ENCODE data around the gene COBL. TPM values are rescaled to one million over a fixed set of nuclear protein-coding genes. Genes with fewer than 3 reads are reported as not detected.

The COBL gene
- total RNA-seq, 1 experiment from 2014 or later: 51.4 TPM

DNA sequence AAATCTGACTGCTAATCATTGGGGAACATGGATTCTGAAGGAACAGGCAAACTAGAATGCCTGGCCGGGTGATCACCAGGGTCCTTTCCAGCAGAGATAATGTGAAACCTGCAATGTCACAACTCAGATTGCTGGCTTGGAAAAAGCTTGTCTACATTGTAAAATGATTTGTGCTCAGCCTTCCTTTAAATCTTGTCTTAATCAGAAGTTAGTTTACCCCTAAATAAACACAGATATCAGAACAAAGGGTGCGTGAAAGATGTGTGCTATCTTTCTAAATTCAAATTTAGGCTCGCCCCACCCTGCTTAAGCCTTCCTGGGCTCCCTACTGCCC, 26.3 kb downstream of the COBL start:
- no peak overlapping the region for H3K4me2 ChIP-seq
- no peak for TF ChIP-seq EZH2 (IDR thresholded peaks at IDR 0.05; ENCODE audit: low read depth)
- TF ChIP-seq, protein P1, sequence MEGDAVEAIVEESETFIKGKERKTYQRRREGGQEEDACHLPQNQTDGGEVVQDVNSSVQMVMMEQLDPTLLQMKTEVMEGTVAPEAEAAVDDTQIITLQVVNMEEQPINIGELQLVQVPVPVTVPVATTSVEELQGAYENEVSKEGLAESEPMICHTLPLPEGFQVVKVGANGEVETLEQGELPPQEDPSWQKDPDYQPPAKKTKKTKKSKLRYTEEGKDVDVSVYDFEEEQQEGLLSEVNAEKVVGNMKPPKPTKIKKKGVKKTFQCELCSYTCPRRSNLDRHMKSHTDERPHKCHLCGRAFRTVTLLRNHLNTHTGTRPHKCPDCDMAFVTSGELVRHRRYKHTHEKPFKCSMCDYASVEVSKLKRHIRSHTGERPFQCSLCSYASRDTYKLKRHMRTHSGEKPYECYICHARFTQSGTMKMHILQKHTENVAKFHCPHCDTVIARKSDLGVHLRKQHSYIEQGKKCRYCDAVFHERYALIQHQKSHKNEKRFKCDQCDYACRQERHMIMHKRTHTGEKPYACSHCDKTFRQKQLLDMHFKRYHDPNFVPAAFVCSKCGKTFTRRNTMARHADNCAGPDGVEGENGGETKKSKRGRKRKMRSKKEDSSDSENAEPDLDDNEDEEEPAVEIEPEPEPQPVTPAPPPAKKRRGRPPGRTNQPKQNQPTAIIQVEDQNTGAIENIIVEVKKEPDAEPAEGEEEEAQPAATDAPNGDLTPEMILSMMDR (conservative IDR thresholded peaks at IDR 0.05): no peak
- intact Hi-C loops (cut with micrococcal nuclease; ENCODE audit: unreplicated experiment): no loop called here
- no peak overlapping the region for H3K4me3 ChIP-seq
- H3K4me1 ChIP-seq (replicated peaks; ENCODE audit: insufficient read depth): peaks cover 24% of the 10 kb centered on the region
- no peak for DNase-seq
- H3K9me3 ChIP-seq (ENCODE audit: insufficient read depth, low read depth): no peaks in the 10 kb centered on the region
- H2AFZ ChIP-seq: no peak overlapping the region
- no TSS peak for BruUV-seq (replicated peaks)
- H3K27me3 ChIP-seq (ENCODE audit: insufficient read depth, low read depth): no peaks in the 10 kb centered on the region
- POLR2A ChIA-PET (ENCODE audit: unreplicated experiment): no interaction called here
- H3F3A ChIP-seq (ENCODE audit: insufficient read depth, low read depth): peaks cover 7% of the 10 kb centered on the region; the same call in 1 of the 2 replicates
- H4K20me1 ChIP-seq (ENCODE audit: insufficient read depth): no peaks in the 10 kb centered on the region; the same call in 1 of the 2 replicates
- CTCF ChIA-PET: no interaction called here
- H3K9me2 ChIP-seq (ENCODE audit: insufficient read depth): no peaks in the 10 kb centered on the region
- no peaks in the 10 kb centered on the region for H3K36me3 ChIP-seq (ENCODE audit: low read depth)
- peaks cover 55% of the 10 kb centered on the region for H3K79me2 ChIP-seq (ENCODE audit: low read depth)
- H3K27ac ChIP-seq: no peak overlapping the region

DNA sequence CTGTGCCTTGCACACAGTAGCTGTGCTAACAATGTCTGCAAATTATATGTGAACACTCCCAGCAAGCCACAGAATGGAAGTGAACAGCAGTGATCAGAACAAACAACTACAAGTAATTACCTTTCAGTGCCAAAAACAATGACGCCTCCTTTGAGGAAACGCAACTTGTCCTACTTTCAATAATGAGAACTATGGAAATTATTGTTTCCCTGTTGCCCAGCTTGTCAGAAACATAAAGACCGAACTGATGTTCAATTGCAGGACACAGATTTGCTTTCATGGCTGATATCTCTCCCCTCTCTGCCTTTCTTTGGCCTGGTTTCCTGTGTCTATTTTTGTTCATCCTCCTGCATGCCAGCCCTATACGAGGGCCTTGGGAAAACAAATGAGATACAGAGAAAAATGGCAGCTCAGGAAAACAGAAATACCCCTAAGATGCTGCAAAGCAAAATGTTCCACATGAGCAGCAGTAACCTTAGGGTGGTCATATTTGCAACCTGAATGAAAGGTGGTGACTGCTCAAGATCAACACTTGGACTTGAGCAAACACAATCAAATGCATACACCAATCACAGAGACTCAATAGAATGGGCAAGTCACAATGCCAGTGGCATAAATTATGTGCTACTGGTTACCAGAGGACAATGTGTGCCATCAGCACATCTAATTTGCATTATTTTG, 26.8 kb downstream of the COBL start:
- DNase-seq: no peak

DNA sequence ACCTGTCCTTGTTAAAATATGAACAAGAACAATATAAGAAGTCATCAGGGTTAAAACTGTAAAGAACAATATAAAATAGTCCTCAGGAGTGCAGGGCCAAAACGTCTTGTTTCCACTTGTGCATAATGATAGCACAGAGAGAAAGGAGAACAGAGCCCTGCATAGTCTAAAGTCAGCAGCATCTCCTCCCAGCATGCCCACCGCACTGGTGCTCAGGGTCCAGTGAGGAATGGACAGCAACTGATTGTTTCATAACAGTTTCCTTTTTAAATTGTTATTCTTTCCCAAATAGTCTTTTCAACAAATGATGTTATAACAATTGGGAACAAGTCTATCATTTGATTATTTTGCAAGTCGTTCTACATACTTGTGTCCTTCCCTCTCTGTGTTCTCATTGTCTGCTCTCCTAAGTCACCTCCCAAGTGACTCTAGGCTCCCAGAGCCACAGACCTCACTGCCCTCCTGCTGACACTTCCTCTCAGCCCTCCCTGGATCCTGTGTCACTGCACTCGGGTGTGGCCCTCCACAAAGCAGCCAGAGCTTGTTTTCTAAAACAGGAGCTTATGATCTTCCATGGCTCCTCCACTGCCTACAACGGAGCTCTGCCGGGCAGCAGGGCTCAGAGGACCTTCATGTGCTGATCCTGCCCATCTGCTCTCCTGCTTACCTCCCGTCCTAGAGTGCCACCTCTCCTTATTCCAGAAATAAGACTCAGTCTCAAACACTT, 27.6 kb downstream of the COBL start:
- peaks cover 53% of the 10 kb centered on the region for H3K79me2 ChIP-seq (ENCODE audit: low read depth)
- H3K9me2 ChIP-seq (ENCODE audit: insufficient read depth): no peaks in the 10 kb centered on the region
- H3K36me3 ChIP-seq (ENCODE audit: low read depth): no peaks in the 10 kb centered on the region

More for the DNA sequence above, 26.8 kb downstream of the COBL start:
- POLR2A ChIA-PET (ENCODE audit: unreplicated experiment): interaction anchor here (0.5 to 0.9 kb wide), 3 partner anchors 25 to 779 kb away, joined by 3 to 7 read pairs (median 5); no protein-coding TSS in a partner anchor
- Histone ChIP-seq H3K27ac (no peak overlapping the region), H3K79me2 (ENCODE audit: low read depth) (peaks cover 55% of the 10 kb centered on the region), H3K4me3 (no peak overlapping the region), H3K4me1 (replicated peaks; ENCODE audit: insufficient read depth) (peaks cover 21% of the 10 kb centered on the region), H4K20me1 (ENCODE audit: insufficient read depth) (no peaks in the 10 kb centered on the region; the same call in 1 of the 2 replicates), H3K4me2 (peak overlapping the region; percentile 41; the same call in 1 of the 2 replicates), H3K36me3 (ENCODE audit: low read depth) (no peaks in the 10 kb centered on the region), H3K27me3 (ENCODE audit: insufficient read depth, low read depth) (no peaks in the 10 kb centered on the region), H3K9me2 (ENCODE audit: insufficient read depth) (no peaks in the 10 kb centered on the region), H2AFZ (no peak overlapping the region), H3K9me3 (ENCODE audit: insufficient read depth, low read depth) (no peaks in the 10 kb centered on the region), H3F3A (ENCODE audit: insufficient read depth, low read depth) (peaks cover 7% of the 10 kb centered on the region; the same call in 1 of the 2 replicates)
- TF ChIP-seq EZH2 (IDR thresholded peaks at IDR 0.05; ENCODE audit: low read depth): no peak
- TF ChIP-seq, protein P1 (conservative IDR thresholded peaks at IDR 0.05): no peak
- CTCF ChIA-PET: no interaction called here
- no TSS peak for BruUV-seq (replicated peaks)
- intact Hi-C loops (cut with micrococcal nuclease; ENCODE audit: unreplicated experiment): loop anchor here (2.0 kb wide), 2 partner anchors 13 to 27 kb away; no protein-coding TSS in a partner anchor

More for the DNA sequence above, 27.6 kb downstream of the COBL start:
- Histone ChIP-seq H3K4me2 (peak overlapping the region; percentile 41; the same call in 1 of the 2 replicates), H3K27ac (no peak overlapping the region), H2AFZ (no peak overlapping the region), H3K9me3 (ENCODE audit: insufficient read depth, low read depth) (peaks cover 3% of the 10 kb centered on the region; the same call in 1 of the 2 replicates), H3F3A (ENCODE audit: insufficient read depth, low read depth) (peaks cover 7% of the 10 kb centered on the region; the same call in 1 of the 2 replicates), H4K20me1 (ENCODE audit: insufficient read depth) (no peaks in the 10 kb centered on the region; the same call in 1 of the 2 replicates), H3K27me3 (ENCODE audit: insufficient read depth, low read depth) (no peaks in the 10 kb centered on the region), H3K4me3 (no peak overlapping the region), H3K4me1 (replicated peaks; ENCODE audit: insufficient read depth) (peaks cover 21% of the 10 kb centered on the region)
- ChIA-PET POLR2A (ENCODE audit: unreplicated experiment) (interaction anchor here (0.5 to 0.9 kb wide), 3 partner anchors 26 to 778 kb away, joined by 3 to 7 read pairs (median 5); no protein-coding TSS in a partner anchor), CTCF (no interaction called here)
- no peak for TF ChIP-seq EZH2 (IDR thresholded peaks at IDR 0.05; ENCODE audit: low read depth)
- TF ChIP-seq, protein P1 (conservative IDR thresholded peaks at IDR 0.05): no peak
- BruUV-seq (replicated peaks): no TSS peak
- peak in 1 of 2 experiments; percentile 52 for DNase-seq
- intact Hi-C loops (cut with micrococcal nuclease; ENCODE audit: unreplicated experiment): loop anchor here (2.0 kb wide), 2 partner anchors 14 to 26 kb away; no protein-coding TSS in a partner anchor
